GM18517 (cell line): ENCODE results near the gene PSMF1.
"Not testable (repeated sequence)": the region's sequence is repeated elsewhere in the genome, so short reads cannot be mapped to it uniquely, and the experiment has no call there.

Experiments
- ATAC-seq: cut with Tn5 transposase; IDR thresholded peaks from one replicate; pipeline ENCODE4 v1.9.1; 2021; ENCODE audit warnings: mild to moderate bottlenecking, moderate library complexity; ENCODE audit not compliant: unreplicated experiment

Gene PSMF1

GRCh38 chr20:1122388-1123315 lies 4.2 kb downstream of the PSMF1 start:
- ATAC-seq = no peak

- no peak for ATAC-seq
Measured at GRCh38 chr20:1123666-1124065, 5.3 kb downstream of the PSMF1 start.

GRCh38 chr20:1124421-1124820 lies 6.0 kb downstream of the PSMF1 start:
- ATAC-seq = no peak

- ATAC-seq = no peak
Measured at GRCh38 chr20:1125277-1125676, 6.9 kb downstream of the PSMF1 start.

GRCh38 chr20:1127840-1128239 lies 9.4 kb downstream of the PSMF1 start:
- no peak for ATAC-seq

- no peak for ATAC-seq
Measured at GRCh38 chr20:1130058-1130694, 11.8 kb downstream of the PSMF1 start.

- no peak for ATAC-seq
Measured at GRCh38 chr20:1130847-1131246, 12.4 kb downstream of the PSMF1 start.

- ATAC-seq = no peak
Measured at GRCh38 chr20:1131354-1131753, 13.0 kb downstream of the PSMF1 start.

GRCh38 chr20:1134355-1134754 lies 16.0 kb downstream of the PSMF1 start:
- ATAC-seq = no peak

GRCh38 chr20:1134836-1135235 lies 16.4 kb downstream of the PSMF1 start:
- no peak for ATAC-seq

GRCh38 chr20:1137236-1137635 lies 18.8 kb downstream of the PSMF1 start:
- no peak for ATAC-seq

- ATAC-seq = no peak
Measured at GRCh38 chr20:1144401-1145172, 26.2 kb downstream of the PSMF1 start.

GRCh38 chr20:1146957-1147356 lies 28.6 kb downstream of the PSMF1 start:
- ATAC-seq = no peak

GRCh38 chr20:1149812-1150211 lies 31.4 kb downstream of the PSMF1 start:
- not testable (repeated sequence) for ATAC-seq

- no peak for ATAC-seq
Measured at GRCh38 chr20:1150218-1150617, 31.8 kb downstream of the PSMF1 start.

GRCh38 chr20:1150968-1151367 lies 32.6 kb downstream of the PSMF1 start:
- no peak for ATAC-seq

- ATAC-seq = no peak
Measured at GRCh38 chr20:1154226-1154625, 35.8 kb downstream of the PSMF1 start.

- no peak for ATAC-seq
Measured at GRCh38 chr20:1154691-1155090, 36.3 kb downstream of the PSMF1 start.

- ATAC-seq = no peak
Measured at GRCh38 chr20:1155342-1155741, 36.9 kb downstream of the PSMF1 start.

- no peak for ATAC-seq
Measured at GRCh38 chr20:1160496-1160895, 42.1 kb downstream of the PSMF1 start.

- ATAC-seq = no peak
Measured at GRCh38 chr20:1160991-1161390, 42.6 kb downstream of the PSMF1 start.
